AG09319 (cell line): ENCODE results near the gene XCR1.

Experiments
- DNase-seq: peaks from one replicate; pipeline ENCODE4 v3.0.0-alpha.2; 2010; ENCODE audit warnings: low read depth; ENCODE audit errors: extremely low read depth
- TF ChIP-seq, protein P1 (sequence below): IDR thresholded peaks from 2 replicates; pipeline ENCODE4 v1.5.1; 2011; ENCODE audit warnings: low read depth, mild to moderate bottlenecking, inconsistent platforms, low read length, moderate library complexity

Gene XCR1

DNA sequence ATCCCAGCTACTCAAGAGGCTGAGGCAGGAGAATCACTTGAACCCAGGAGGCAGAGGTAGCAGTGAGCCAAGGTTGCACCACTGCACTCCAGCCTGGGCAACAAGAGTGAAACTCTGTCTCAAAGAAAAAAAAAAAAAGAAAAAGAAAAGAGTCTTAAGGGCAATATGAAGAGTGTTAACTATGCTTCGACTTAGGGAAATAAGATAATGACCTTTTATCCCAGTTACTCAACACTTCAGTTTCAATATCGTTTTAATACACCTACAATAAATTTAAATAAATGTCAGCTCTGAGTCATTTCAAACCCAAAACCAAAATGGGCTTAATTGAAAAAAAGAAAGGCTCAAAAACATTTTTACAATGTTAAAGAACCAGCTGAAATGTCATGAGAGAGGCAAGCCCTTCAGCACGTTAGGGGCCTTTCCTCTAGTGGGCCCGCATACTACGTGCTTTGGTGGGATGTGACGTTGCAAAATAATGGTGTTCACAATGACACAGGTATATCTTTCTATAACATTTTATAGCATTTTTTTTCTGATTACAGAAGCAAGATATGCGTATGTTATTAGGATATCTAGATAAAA is 47.0 kb downstream of the XCR1 start:
- DNase-seq, result no peak
- TF ChIP-seq, protein P1, sequence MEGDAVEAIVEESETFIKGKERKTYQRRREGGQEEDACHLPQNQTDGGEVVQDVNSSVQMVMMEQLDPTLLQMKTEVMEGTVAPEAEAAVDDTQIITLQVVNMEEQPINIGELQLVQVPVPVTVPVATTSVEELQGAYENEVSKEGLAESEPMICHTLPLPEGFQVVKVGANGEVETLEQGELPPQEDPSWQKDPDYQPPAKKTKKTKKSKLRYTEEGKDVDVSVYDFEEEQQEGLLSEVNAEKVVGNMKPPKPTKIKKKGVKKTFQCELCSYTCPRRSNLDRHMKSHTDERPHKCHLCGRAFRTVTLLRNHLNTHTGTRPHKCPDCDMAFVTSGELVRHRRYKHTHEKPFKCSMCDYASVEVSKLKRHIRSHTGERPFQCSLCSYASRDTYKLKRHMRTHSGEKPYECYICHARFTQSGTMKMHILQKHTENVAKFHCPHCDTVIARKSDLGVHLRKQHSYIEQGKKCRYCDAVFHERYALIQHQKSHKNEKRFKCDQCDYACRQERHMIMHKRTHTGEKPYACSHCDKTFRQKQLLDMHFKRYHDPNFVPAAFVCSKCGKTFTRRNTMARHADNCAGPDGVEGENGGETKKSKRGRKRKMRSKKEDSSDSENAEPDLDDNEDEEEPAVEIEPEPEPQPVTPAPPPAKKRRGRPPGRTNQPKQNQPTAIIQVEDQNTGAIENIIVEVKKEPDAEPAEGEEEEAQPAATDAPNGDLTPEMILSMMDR, result no peak

DNA sequence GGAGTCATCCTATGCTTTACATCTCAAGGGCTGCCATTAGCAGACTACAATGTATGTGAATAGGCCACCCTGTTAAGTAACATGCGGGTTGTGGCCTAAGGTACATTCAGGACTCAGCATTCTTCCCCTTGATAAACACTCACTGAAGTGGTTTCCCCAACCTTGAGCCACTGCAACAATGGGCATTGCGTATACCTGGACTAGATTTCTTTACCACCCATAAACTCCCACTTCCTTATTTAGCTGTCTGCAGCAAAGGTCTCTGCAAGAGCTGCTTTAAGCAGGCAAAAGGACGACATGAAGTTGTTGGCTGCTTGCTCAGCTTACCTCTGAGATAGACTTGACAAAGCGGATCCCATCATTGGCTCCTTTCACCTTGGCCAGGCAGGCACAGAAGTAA is 47.9 kb downstream of the XCR1 start:
- no peak for DNase-seq
- TF ChIP-seq, protein P1, result no peak

DNA sequence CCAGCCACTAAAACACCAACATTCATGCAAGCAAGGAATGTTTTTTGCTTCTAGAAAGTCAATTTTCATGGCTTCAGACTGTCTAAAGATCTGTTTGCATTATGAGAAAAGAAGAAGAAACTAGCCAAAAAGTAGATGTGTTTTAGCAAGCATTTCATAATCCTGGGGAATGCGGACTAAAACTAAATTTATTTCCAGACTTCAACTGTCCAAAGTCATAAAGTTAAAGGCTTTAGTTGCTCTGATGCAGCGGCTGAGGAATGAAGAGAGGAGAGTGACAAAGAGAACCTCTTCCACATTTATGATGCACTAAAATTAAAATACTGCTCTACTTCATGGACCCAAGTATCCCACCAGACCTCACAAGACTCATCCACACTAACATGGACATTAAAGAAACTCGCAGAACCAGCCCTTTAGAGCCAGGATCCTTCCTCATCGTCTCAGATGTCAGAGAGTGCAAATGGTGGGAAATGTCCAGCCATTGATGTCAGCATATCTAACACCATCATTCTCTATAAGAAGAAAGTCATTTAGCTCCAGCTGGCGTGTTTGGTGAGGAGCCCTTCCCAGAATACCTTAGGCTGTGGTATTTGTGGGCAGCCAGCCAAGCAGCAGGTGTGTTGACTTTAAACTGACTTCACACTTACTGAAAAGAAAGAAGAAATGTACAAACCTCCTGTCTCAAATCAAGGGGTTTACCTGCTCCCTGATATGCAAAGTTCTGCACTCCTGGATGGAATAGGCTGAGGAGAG is 49.1 kb downstream of the XCR1 start:
- TF ChIP-seq, protein P1, result no peak
- no peak for DNase-seq

DNA sequence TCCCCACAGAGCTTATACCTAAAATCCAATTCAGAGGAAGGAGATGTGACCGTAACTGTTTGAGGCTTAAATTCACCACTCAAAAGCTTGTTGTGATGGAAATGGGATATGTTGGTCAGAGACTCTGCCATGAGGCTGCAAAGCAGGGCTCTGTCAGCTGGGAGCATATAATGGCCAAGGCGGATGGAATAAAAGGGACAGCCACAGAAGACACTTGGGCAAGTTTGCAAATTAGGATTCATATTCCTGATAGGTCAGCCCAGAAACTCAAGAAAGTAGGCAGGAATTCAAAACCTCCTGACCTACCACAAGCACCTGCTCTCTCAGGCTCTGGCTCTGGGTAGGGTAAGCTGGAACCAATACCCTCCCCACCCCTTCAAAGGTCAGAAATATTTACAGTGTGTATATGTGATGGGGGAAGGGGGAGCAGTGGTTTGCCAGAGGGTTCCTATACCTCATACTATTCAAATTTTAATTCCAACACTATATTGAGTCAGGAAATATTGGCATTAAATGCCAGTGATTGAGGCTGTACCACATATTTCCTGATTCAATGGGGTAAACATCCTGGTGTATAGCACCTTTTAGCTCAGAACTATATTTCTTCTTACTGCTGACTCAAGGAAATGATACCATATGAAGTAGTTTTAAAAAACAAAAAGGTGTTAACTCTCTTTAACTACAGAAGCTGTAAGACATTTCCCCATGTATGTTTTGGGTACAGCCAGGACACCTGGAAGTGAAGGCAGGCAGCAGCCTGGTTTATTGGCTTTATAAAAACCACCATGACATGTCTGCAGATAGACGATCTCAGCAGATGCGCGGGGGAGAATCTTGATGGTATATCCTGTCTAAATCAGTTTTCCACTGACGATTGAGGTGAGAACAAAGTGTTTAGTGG is 50.8 kb downstream of the XCR1 start:
- TF ChIP-seq, protein P1, result no peak

DNA sequence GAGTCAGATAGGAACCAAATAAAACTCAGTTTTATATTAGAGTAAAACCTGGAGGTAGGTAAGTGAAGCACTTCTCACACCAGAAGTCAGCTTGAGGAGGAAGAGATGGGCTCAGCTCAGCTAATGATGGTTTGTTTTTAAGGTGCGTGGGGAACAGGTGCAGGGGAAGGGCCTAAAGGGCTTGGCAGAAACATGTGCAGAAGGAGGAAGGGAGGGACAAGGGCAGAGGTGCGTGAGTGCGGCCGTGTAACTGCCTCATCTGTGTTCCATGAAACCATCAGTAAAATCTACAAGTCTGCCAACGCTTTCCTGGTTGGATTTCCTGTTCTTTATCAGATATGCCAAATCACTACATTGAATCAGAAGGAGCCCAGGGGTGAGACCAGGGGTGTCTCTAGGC is 51.6 kb downstream of the XCR1 start:
- DNase-seq, result no peak
- TF ChIP-seq, protein P1, result no peak

More for the DNA sequence above, 50.8 kb downstream of the XCR1 start:
- DNase-seq, result no peak

DNA sequence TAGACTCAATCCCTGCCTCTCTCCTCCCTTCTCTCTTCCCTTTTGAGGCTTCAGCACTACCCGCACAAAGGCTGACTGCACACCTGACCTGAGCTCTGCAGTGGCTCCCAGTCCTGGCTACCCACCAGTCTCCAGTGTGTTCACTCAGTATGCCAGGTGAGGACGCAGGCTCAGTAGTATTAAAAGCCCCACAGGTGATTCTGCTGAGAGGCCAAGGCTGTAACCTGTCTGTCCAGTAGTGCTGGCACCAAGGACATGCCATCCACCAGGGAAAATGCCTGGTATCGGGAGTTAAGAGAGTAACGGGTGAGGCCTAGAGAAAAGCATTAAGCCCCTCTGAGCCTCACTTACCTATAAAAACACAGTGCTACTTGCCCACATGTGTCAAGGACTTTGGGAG is 52.6 kb downstream of the XCR1 start:
- TF ChIP-seq, protein P1, result no peak
- no peak for DNase-seq
